ENCODE measurements around the gene VTN.

The VTN gene

DNA sequence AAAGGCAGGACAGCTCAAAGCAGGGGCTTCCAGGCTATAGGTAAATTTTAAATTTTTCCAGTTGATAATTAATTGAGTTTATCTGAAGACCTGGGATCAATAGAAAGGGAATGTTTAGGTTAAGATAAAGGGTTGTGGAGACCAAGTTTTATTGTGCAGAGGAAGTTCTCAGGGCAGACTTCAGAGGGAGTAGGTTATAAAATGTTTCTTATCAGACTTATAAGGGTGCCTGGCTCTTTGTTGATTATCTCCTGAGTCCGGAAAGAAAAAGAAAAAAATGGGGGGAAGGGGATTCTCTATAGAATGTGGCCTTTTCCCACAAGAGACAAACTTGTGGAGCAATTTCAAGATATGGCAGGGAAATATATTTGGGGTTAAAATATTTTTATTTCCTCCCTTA lies 20.0 kb upstream of the VTN start:
- FAIRE-seq: no peak
- TF ChIP-seq, protein P1, sequence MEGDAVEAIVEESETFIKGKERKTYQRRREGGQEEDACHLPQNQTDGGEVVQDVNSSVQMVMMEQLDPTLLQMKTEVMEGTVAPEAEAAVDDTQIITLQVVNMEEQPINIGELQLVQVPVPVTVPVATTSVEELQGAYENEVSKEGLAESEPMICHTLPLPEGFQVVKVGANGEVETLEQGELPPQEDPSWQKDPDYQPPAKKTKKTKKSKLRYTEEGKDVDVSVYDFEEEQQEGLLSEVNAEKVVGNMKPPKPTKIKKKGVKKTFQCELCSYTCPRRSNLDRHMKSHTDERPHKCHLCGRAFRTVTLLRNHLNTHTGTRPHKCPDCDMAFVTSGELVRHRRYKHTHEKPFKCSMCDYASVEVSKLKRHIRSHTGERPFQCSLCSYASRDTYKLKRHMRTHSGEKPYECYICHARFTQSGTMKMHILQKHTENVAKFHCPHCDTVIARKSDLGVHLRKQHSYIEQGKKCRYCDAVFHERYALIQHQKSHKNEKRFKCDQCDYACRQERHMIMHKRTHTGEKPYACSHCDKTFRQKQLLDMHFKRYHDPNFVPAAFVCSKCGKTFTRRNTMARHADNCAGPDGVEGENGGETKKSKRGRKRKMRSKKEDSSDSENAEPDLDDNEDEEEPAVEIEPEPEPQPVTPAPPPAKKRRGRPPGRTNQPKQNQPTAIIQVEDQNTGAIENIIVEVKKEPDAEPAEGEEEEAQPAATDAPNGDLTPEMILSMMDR (IDR thresholded peaks at IDR 0.05; ENCODE audit: insufficient read depth, missing control alignments): no peak
- no peak for DNase-seq (ENCODE audit: insufficient read length, low spot score)

DNA sequence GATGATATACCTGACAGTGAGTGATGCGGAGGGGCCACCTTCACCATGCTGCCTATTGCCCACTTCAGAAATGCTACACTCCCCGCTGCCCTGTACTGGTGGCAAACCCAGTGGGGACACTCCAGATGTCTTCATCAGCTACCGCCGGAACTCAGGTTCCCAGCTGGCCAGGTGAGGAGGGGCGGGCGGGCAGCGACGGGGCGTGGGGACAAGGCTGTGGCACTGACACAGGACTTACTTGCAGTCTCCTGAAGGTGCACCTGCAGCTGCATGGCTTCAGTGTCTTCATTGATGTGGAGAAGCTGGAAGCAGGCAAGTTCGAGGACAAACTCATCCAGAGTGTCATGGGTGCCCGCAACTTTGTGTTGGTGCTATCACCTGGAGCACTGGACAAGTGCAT lies 18.0 kb upstream of the VTN start:
- FAIRE-seq: no peak
- TF ChIP-seq, protein P1 (IDR thresholded peaks at IDR 0.05; ENCODE audit: insufficient read depth, missing control alignments): no peak
- no peak for DNase-seq (ENCODE audit: insufficient read length, low spot score)

DNA sequence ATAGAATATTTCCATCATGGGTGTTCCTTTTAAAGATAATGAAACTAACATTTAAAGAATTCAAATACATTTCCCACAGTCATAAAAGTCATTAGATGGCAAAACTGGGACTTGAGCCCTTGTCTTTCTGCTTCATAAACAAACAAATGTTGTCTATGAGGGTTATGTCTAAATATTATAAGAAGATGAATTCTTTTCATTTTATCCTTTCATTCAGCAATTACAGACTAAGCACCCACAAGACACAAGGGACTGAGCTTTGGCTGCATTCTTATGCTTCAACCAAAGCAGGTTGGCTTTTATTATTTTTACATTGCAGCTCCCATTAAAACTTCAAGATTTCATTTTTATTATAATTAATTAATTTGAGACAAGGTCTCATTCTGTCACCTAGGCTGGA lies 16.3 kb upstream of the VTN start:
- TF ChIP-seq, protein P1 (IDR thresholded peaks at IDR 0.05; ENCODE audit: insufficient read depth, missing control alignments): no peak
- FAIRE-seq: no peak
- no peak for DNase-seq (ENCODE audit: insufficient read length, low spot score)

DNA sequence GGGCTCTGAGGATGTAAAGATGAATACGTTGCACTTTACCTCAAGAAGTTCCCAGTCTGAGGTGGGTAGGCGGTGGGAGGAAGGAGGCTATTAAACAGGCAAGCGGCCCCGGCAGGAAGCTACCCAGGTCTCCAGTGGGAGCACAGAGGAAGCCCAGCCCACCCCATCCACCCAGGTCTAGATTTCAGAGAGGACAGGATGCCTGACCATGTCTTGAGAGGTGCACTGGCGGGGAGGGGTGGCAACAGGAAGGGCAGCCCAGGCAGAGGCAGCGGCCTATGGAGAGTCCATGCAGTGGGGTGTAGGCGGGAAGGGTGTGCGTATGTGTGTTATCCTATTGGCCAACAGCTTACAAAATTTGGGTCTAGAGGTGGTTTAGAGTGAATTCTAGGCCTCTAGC lies 15.3 kb upstream of the VTN start:
- FAIRE-seq (no peak), DNase-seq (ENCODE audit: insufficient read length, low spot score) (no peak)
- TF ChIP-seq, protein P1 (IDR thresholded peaks at IDR 0.05; ENCODE audit: insufficient read depth, missing control alignments): no peak

DNA sequence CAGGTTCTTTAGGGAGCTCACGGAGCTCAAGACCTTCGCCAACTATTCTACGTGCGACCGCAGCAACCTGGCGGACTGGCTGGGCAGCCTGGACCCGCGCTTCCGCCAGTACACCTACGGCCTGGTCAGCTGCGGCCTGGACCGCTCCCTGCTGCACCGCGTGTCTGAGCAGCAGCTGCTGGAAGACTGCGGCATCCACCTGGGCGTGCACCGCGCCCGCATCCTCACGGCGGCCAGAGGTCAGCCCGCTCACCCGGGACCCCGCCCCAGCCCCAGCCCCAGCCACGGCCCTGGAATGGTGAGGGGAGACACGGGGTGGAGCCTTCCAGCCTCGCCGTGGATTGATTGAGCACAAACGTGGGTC lies 14.9 kb upstream of the VTN start:
- DNase-seq (ENCODE audit: insufficient read length, low spot score) (no peak), FAIRE-seq (no peak)
- TF ChIP-seq, protein P1 (IDR thresholded peaks at IDR 0.05; ENCODE audit: insufficient read depth, missing control alignments): no peak

DNA sequence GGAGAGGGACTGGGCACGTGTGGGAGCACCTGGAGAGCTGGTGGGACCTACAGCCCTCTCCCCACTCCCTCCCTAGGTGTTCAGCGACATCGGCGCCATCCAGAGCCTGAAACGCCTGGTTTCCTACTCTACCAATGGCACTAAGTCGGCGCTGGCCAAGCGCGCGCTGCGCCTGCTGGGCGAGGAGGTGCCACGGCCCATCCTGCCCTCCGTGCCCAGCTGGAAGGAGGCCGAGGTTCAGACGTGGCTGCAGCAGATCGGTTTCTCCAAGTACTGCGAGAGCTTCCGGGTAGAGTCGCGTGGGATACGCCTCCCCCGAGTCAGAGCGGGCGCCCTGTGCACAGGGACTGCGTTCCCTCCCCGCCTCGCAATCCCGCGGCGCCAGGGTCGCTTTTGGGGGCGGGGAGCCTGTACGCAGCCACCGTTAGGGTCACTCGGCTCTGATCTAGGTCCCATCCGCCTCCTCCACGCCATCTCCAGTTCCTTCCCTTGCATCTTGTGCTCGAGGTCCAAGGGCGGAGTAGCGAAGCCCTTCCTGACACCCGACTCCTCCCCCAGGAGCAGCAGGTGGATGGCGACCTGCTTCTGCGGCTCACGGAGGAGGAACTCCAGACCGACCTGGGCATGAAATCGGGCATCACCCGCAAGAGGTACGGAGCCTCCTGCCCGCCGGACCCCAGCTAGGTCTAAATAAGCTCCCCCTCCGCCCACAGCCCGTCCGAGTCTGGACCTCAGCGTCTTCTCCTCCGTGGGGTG lies 14.4 kb upstream of the VTN start:
- no peak for DNase-seq (ENCODE audit: insufficient read length, low spot score)
- no peak for FAIRE-seq
- TF ChIP-seq, protein P1 (IDR thresholded peaks at IDR 0.05; ENCODE audit: insufficient read depth, missing control alignments): no peak

DNA sequence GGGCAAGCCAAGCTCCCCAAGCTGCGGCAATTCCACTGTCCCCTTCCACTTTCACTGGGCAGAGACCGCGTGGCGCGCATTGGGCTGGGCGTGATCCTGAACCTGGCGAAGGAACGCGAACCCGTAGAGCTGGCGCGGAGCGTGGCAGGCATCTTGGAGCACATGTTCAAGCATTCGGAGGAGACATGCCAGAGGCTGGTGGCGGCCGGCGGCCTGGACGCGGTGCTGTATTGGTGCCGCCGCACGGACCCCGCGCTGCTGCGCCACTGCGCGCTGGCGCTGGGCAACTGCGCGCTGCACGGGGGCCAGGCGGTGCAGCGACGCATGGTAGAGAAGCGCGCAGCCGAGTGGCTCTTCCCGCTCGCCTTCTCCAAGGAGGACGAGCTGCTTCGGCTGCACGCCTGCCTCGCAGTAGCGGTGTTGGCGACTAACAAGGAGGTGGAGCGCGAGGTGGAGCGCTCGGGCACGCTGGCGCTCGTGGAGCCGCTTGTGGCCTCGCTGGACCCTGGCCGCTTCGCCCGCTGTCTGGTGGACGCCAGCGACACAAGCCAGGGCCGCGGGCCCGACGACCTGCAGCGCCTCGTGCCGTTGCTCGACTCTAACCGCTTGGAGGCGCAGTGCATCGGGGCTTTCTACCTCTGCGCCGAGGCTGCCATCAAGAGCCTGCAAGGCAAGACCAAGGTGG lies 11.2 kb upstream of the VTN start:
- TF ChIP-seq, protein P1 (IDR thresholded peaks at IDR 0.05; ENCODE audit: insufficient read depth, missing control alignments): no peak
- DNase-seq (ENCODE audit: insufficient read length, low spot score) (no peak), FAIRE-seq (no peak)
